ENCODE data around the gene LARGE1. TPM values are rescaled to one million over a fixed set of nuclear protein-coding genes. Genes with fewer than 3 reads are reported as not detected.

Gene LARGE1
- total RNA-seq, 6 experiments from 2014 or later, result 12.2 to 28.3 (median 15.2) TPM

DNA sequence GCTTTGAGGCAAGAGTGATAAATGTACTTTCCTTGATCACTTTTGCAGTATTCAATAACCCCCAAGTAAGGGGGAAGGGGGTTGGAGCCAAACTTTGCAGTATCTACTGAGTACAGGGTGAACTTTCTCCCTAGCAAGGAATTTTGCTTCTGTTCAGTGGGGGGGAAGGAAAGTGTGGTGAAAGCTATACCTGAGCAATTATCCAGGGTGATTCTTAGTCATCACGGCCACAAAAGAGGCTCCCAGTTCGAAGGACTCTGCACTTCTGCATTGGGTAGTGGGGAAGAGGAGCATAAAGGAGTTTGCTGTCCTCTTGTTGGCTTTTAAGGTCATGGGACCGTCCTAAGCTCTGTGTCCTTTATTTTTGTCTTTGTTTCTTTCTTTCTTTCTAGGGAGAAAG lies 515.6 kb downstream of the LARGE1 start:
- 86% methylated on average over 2 of the region's 3 CpGs for WGBS (ENCODE audit: insufficient coverage, low coverage, low lambda C conversion rate, missing lambda C conversion rate)
- no peaks in the 10 kb centered on the region for H3K36me3 ChIP-seq
- H3K27me3 ChIP-seq, result no peaks in the 10 kb centered on the region
- H3K27ac ChIP-seq, result no peak overlapping the region
- no peaks in the 10 kb centered on the region for H3K4me1 ChIP-seq
- ATAC-seq (no peak), DNase-seq (no peak)
- H3K4me3 ChIP-seq, result no peak overlapping the region
- TF ChIP-seq CTCF (IDR thresholded peaks at IDR 0.05) (no peak), POLR2A (IDR thresholded peaks at IDR 0.05) (no peak)
- intact Hi-C loops (cut with DNase I), result no loop called here
- H3K9me3 ChIP-seq, result no peaks in the 10 kb centered on the region

DNA sequence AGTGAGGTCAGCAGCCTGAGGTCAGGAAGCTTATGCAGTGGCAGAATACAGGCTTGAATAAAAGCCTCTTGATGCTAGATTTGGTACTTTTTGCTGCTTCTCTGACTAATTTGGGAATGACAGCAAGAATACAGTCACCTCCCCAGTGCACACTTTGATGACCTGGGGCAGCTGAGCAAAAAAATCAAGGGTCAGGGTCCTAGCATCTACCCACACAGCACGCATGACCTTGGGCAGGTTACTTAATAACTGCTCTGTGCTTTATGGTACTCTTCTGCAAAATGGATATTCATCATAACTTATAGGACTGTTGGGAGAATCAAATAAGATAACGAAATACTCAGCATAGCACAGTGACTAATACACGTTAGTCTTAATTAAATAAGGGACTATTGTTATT lies 518.0 kb downstream of the LARGE1 start:
- H3K4me3 ChIP-seq, result no peak overlapping the region
- no peaks in the 10 kb centered on the region for H3K27me3 ChIP-seq
- H3K9me3 ChIP-seq, result no peaks in the 10 kb centered on the region
- H3K4me1 ChIP-seq, result no peaks in the 10 kb centered on the region
- no peaks in the 10 kb centered on the region for H3K36me3 ChIP-seq
- H3K27ac ChIP-seq, result no peak overlapping the region
- intact Hi-C loops (cut with DNase I), result no loop called here
- no peak for ATAC-seq
- no peak for DNase-seq
- TF ChIP-seq CTCF (IDR thresholded peaks at IDR 0.05) (no peak), POLR2A (IDR thresholded peaks at IDR 0.05) (no peak)
- 80% methylated on average over 3 of the region's 3 CpGs for WGBS (ENCODE audit: insufficient coverage, low coverage, low lambda C conversion rate, missing lambda C conversion rate)

DNA sequence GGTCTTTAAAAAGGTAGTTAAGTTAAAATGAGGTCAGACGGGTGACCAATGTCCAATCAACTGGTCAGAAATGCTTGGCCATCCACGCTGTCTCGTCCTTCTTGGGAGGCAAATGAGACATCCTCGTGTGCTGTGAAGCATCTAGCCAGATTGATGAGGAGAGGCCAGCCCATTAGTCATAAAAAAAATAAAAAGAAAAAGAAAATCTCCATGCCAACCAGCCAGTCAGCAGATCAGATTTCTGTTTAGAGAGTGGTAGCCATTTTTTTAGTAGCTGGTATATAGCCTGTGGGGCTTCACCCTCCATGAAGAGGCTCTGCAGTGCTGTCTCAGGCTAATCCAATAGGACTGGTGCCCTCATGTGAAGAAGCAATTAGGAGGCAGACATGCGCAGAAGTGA lies 519.0 kb downstream of the LARGE1 start:
- WGBS (ENCODE audit: insufficient coverage, low coverage, low lambda C conversion rate, missing lambda C conversion rate), result 87% methylated on average over 5 of the region's 5 CpGs
- H3K27ac ChIP-seq, result no peak overlapping the region
- no peaks in the 10 kb centered on the region for H3K36me3 ChIP-seq
- H3K4me3 ChIP-seq, result no peak overlapping the region
- H3K9me3 ChIP-seq, result no peaks in the 10 kb centered on the region
- intact Hi-C loops (cut with DNase I), result no loop called here
- TF ChIP-seq POLR2A (IDR thresholded peaks at IDR 0.05), result no peak
- TF ChIP-seq CTCF (IDR thresholded peaks at IDR 0.05), result no peak
- H3K27me3 ChIP-seq, result no peaks in the 10 kb centered on the region
- no peaks in the 10 kb centered on the region for H3K4me1 ChIP-seq
- ATAC-seq (no peak), DNase-seq (no peak)

DNA sequence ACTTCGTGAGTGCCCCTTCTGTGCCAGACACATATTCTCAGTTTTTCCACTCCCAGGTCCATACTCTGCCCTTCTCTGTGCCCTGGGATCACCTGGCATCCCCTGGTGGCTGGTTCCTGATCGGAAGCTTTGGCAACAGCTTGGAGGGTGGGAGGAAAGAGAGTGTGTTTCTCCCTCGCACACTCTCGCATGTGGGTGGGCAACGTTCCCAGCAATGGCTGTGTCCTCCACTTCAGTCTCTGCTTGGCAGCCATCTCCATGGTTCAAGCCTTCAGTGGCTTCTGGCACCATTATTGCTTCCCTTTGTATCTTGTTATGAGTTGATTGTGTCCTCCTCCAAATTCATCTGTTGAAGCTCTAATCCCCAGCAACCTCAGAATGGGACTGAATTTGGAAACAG lies 519.4 kb downstream of the LARGE1 start:
- H3K9me3 ChIP-seq, result no peaks in the 10 kb centered on the region
- no peak overlapping the region for H3K27ac ChIP-seq
- TF ChIP-seq CTCF (IDR thresholded peaks at IDR 0.05), result no peak
- no peak for TF ChIP-seq POLR2A (IDR thresholded peaks at IDR 0.05)
- intact Hi-C loops (cut with DNase I), result no loop called here
- H3K4me1 ChIP-seq, result no peaks in the 10 kb centered on the region
- H3K27me3 ChIP-seq, result no peaks in the 10 kb centered on the region
- H3K4me3 ChIP-seq, result no peak overlapping the region
- ATAC-seq (no peak), DNase-seq (no peak)
- 55% methylated on average over 1 of the region's 5 CpGs for WGBS (ENCODE audit: insufficient coverage, low coverage, low lambda C conversion rate, missing lambda C conversion rate)
- H3K36me3 ChIP-seq, result no peaks in the 10 kb centered on the region
